Erythroblast (primary cell): ENCODE measurements around the gene UBE4A.

Experiments used
- DNase-seq, 2 experiments: peaks; one replicate each; lab custom pipeline; 2025; lab: John Stamatoyannopoulos, UW
- GATA1 ChIP-seq: IDR thresholded peaks from 2 replicates; pipeline ENCODE4 v1.6.1; 2011; ENCODE audit warnings: low read depth, mild to moderate bottlenecking, control low read depth, low read length, moderate library complexity
- POLR2A ChIP-seq: IDR thresholded peaks from 2 replicates; pipeline ENCODE4 v1.6.1; 2011; ENCODE audit warnings: mild to moderate bottlenecking, low read length

Gene UBE4A

DNA sequence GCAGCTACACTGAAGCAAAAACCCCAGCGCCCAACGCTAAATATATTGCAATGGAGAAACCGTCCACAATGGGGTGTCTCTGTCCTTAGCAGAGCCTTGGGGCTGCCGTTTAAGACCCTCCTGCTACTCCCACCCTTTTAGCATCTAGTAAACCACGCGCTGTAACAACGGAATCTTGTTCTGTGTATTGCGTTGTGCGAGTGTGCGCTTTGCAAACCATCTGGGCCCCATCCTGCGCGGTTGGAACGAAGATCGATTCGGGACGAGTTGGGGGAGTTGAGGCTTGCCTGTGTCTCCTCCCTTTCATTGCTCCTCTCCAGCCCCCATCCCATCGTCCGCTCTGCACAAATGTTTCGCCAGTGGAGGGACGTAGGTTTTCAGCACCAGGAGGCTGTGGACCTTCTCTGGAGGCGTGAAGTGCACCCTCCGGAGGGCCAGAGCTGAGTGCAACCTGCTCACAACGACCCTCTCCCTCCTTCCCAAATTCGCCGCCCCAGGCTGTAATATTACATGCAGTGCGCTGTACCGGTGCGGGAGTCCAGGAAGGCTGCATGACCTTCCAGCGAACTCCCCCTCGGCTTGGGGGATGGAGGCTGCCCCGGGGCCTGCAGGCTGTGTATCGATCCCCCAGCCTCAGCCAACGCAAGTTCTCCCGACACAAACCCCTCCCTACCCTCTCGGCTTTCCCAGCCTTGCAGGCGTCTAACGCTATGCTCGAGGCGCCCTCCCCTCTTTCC lies 75.3 kb downstream of the UBE4A start:
- TF ChIP-seq GATA1 (no peak), POLR2A (no peak)
- DNase-seq, result peak; percentile 51 to 62

DNA sequence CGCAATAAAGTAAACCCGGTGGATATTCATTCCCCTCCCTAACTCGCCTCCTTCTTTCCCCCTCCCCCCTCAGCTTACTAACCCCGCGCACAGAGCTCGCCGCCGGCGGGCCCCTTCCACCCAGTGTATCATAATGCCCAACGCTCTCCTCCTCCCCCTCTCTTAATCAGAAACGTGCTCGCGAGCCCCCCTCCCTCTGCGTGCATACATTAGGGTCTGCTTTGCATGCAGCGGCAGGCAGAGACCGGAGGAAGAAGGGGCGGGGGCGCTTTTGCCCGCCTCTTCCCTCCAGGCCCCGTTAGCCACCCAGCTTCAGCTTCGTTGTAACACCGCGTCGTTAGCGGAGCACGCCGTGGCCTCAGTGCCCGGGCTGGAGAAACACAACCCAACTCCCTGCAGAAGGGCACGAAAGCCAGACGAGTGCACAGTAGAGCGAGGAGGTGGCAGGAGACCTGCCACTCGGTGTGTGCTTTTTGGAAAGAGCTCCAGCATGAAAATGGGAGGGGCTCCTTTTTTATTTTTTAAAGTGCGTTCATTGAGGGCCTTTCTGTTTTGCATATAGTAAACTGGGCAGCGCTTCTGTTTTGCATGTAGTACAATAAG lies 76.0 kb downstream of the UBE4A start:
- DNase-seq, result peak; percentile 75 to 76

DNA sequence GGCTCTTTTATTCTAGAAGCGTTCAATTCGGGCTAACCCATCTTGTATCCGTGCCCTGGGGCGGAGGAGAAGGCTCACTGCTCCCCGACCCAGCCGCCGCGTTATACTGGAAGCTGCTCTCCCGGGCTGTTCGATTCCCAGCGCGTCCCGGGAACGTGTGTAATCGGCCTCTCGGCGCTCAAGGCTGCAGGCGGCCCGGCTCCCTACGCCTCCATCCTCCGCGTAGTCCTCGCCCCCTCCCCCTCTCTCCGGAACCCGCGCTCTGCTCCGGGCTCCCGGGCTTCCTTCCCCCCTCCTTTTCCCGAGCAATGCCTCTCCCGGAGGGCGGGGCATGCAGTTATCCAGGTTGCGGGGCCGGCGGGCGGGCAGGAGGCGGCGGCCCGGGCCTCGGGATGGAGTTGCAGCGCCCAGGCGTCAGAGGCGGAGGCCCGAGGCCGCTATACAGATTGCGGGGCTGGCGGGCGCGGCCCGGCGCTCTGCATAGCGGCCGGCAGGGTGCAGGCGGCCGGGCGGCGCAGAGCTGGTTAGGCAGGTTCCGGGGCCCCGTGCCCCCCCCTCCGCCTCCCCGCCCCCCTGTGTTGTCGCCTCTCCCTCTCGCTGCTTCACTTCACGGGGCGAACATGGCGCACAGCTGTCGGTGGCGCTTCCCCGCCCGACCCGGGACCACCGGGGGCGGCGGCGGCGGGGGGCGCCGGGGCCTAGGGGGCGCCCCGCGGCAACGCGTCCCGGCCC lies 76.7 kb downstream of the UBE4A start, which contains the start of gene KMT2A:
TSS of gene KMT2A (plus strand) at position 600 of the 732 bp plus-strand sequence. CDS start at position 621, 21 bp downstream.
- peak; percentile 97 to 98 for DNase-seq
- TF ChIP-seq POLR2A, result peak; percentile 46
- no peak for TF ChIP-seq GATA1

More for the DNA sequence above, 76.0 kb downstream of the UBE4A start:
- TF ChIP-seq POLR2A (no peak), GATA1 (no peak)

DNA sequence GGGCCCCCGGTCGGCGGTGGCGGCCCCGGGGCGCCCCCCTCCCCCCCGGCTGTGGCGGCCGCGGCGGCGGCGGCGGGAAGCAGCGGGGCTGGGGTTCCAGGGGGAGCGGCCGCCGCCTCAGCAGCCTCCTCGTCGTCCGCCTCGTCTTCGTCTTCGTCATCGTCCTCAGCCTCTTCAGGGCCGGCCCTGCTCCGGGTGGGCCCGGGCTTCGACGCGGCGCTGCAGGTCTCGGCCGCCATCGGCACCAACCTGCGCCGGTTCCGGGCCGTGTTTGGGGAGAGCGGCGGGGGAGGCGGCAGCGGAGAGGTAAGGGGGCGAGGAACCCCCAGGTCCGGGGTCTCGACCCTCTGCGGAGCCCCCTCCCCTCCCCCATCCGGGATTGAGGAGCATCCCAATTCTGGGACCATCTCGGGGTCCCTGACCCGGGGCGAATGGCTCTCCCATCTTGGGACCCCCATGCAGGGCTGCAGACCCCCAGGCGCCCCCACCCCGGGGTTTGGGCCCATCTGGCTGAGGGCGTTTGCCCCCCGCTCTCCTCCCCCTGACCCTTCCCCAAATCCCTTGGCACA lies 77.3 kb downstream of the UBE4A start:
- TF ChIP-seq POLR2A (no peak), GATA1 (no peak)
- DNase-seq, result peak; percentile 73 to 81

DNA sequence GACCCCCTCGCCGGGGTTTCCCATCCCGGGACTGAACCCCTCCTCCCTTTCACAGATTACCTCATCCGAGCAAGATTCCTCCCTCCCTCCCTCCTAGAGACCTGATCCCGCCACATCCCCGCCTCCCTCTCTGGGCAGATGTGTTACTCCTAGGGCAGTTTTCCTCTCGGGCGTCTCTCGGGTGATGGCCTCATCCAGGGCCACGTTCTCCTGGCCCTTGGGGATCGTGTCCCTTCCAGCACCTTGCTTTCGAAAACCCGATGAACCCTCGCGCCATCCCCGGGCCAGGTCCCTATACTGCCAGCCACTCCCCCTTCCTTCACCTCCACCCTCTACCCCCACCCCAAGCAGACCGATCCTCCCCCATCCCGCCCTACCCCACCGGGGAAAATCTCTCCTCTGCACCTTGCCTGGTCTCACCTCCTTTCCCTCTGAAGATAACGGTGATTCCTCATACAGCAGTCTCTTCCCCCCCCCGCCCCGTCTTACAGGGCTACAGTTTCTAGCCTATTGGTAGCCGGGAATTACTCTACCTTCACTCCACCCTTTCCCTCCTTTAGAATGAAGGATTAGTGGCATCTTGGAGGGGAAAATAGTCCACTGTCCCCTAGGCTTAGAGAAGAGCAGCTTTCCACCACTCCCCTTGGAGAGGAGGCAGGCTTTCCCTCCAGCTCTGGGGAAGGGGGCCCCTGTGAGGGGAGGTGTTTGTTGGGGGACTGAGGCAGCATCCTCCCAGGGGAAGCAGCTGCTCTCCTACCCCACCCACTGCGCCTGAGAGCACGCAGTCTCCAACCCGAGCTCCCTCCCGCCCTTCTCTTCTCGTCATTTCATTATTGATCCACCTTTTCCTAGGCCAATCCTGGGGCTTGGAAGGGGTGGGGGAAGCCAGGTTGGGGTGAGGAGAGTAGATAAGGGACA lies 78.1 kb downstream of the UBE4A start:
- DNase-seq, result peak; percentile 86
- TF ChIP-seq POLR2A, result no peak
- TF ChIP-seq GATA1, result no peak

DNA sequence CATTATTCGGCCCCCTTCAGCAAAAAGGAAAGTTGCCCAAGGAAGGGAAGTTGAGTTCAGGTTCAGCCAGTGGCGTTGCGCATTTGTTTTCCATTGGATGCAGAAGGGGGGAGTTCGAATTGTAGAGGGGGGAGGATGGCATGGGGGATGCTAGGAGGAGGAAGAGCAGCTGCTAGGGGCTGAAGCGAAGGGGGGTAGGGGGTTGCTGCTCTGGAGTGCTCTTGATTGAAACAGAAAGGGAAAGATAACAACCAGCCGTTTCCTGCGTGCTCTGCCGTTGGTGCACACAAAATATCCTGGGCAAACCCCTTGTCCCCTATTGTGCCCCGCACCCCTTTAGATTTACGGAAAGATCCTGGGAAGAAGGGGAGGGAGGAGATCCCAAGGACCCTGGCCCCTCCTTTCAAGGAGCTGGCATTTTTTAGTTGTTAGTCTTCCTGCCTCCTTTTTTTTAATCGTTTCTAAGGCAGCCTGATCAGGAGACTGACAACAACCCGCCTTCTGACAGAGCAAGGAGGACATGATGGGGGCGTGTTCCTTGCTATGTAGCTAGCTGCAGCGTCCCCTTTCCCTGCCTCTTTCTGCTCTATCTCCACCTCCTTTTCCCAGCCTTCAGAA lies 79.0 kb downstream of the UBE4A start:
- TF ChIP-seq POLR2A (no peak), GATA1 (no peak)
- DNase-seq, result peak; percentile 84 to 85

DNA sequence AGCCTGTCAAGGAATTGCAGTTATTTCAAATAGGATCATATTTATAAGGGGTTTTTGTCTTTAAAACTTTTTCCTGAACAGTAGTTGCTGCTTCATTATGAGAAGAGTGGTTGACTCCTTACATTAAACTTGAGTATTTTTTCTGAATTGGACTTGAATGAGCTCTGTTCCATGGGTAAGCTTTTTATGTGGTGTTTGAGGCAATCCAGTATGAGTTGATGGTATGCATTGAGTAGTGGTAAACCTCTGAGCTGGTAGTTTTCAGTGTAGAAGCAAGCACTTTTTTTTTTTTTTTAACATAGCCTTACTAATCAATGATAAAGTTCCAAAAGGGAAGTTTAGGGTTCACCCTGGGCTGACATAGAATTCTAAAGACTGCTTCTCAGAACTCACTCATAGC lies 80.2 kb downstream of the UBE4A start:
- DNase-seq, result no peak
- TF ChIP-seq POLR2A (no peak), GATA1 (no peak)

DNA sequence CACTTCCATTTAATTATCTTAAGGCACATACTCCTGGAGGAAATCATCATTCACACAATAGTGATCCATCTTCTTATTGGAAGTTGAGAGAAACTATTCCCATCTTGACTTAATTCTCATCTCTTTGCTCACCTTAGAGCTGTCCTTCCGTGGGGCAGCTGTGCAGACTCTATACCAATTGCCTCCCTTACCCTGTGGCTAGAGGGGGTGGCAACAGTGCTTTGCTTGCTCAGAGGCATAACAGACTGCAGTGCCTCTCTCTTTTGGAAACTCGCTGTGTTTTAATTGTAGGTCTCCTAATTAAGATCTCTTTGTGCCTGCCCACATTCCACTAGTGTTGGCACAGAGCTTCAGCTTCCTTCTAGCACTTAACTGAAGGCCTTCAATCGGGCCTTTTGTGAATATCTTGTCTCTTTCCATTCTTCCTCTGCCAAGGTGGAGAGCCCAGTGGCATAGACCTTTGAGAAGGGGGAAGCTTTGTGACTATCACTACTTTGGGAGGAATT lies 82.4 kb downstream of the UBE4A start:
- no peak for DNase-seq
- TF ChIP-seq POLR2A, result no peak
- no peak for TF ChIP-seq GATA1

DNA sequence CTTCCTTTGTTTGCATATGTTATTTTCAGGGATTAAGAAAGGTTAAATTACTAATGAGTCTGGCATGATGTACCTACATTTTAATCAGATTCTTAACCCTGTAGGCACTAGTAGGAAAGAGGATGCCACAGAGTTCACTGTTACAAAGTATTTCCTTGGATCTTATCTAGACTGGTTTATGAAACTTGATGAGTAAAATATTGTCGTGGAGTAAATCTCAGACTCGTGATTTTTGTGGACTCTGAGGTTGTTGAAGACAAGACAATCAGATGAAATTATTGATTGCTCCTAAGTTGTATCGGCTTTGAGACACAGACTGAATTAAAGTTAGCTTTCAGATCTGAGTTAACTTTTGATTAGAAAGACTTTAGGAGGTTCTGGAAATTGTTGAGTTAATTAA lies 82.9 kb downstream of the UBE4A start:
- no peak for TF ChIP-seq GATA1
- TF ChIP-seq POLR2A, result no peak
- DNase-seq, result no peak

DNA sequence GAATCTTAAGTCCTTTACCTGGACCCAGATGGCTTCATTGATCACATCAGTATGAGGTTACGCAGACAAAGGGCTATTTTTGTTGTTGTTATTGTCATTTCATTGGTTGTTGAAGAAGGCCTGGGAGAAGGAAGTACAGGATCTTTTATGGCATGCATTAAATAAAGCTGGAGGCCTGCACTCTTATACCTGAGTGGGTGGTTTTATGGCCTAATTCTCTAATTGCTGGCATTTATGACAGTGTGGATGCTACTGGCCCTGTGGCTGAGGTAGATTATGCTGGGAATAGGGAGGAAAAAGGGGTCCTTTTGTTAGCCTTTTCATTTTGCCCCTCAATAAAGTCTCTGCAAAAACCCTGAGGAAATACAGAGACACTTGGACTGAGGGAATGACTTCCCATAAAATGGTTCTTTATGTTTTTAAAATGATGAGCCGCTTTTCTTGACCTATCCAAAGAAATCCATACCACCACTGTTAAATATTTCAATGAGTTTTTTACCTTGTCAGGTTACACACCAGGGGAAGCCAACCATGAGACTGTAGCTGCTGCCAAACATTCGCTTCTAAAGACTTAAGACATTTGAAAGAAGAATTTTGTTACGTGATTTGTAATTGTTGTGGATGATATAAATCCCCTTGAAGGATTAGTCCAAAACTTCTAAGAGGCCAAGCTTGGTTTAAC lies 83.6 kb downstream of the UBE4A start:
- no peak for DNase-seq
- TF ChIP-seq GATA1 (no peak), POLR2A (no peak)

DNA sequence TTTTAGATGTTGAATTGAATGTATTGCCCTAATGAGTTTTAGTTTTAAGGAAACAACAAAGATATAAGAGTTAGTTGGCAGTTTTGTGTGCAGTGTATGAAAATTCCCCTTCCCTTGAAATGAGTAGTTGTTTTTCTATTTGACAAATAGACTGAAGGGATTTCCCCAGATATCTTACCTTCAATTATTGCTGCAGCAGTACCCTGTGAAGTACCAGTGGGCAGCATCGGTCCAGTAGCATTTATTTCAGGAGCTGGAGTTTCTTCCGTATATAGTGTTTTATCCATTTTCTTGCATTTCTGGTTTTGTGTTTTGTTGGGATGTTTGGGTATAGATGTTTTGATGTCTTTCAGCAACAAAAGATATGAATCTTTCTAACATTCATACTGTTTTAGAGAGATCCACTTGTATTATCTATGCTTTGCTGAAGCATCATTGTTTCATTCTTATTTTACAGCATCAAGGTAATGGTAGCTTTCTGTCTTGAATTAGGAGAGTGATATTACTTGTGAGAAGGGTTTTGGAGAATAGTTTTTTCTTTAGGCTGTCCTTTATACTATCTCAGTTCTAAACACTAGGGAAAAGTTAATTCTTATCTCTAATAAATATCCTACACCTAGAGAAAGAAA lies 84.3 kb downstream of the UBE4A start:
- no peak for DNase-seq
- TF ChIP-seq POLR2A, result no peak
